GM20431 (cell line): ENCODE measurements around the gene SORCS3.

ENCODE experiments used
- in situ Hi-C: fragments of 300-500 bp; cut with MseI, MboI; formaldehyde crosslinking; loops from one replicate; pipeline ENCODE4 v1.15.0; 2020; ENCODE audit warnings: low sequenced_read_pairs; ENCODE audit not compliant: unreplicated experiment

Gene SORCS3

GRCh38 chr10:105279101-105279500, 638.0 kb downstream of the SORCS3 start:
- in situ Hi-C loops, result no loop called here

- in situ Hi-C loops, result no loop called here
These were observed 639.8 kb downstream of the SORCS3 start for GRCh38 chr10:105280895-105281294.

- in situ Hi-C loops, result no loop called here
These were observed 643.6 kb downstream of the SORCS3 start for GRCh38 chr10:105284476-105285215.

- in situ Hi-C loops, result no loop called here
These were observed 646.9 kb downstream of the SORCS3 start for GRCh38 chr10:105288026-105288425.

GRCh38 chr10:105288613-105289012, 647.5 kb downstream of the SORCS3 start:
- in situ Hi-C loops, result no loop called here

- in situ Hi-C loops, result no loop called here
These were observed 650.5 kb downstream of the SORCS3 start for GRCh38 chr10:105291571-105291970.

GRCh38 chr10:105292236-105292635, 651.1 kb downstream of the SORCS3 start:
- in situ Hi-C loops, result no loop called here
